GM12865 (cell line): ENCODE measurements around the gene GALNT9.

ENCODE experiments used
- DNase-seq: peaks from one replicate; pipeline ENCODE4 v3.0.0; 2010; ENCODE audit warnings: low read depth
- H3K4me3 ChIP-seq: 2 replicates; pipeline ENCODE4 v1.5.1; 2011; ENCODE audit warnings: mild to moderate bottlenecking, low read depth, low read length, control low read depth
- CTCF ChIP-seq: IDR thresholded peaks from 2 replicates; pipeline ENCODE4 v1.5.1; 2011; ENCODE audit warnings: low read length, control low read depth, low read depth, inconsistent platforms; ENCODE audit not compliant: insufficient read depth; ENCODE audit errors: missing control alignments

The GALNT9 gene

GRCh38 chr12:132367852-132368251, 38.5 kb upstream of the GALNT9 start:
- TF ChIP-seq CTCF, result no peak
- H3K4me3 ChIP-seq, result no peak overlapping the region
- no peak for DNase-seq

- no peak for TF ChIP-seq CTCF
- DNase-seq, result no peak
Observed at GRCh38 chr12:132367071-132367851, 37.9 kb upstream of the GALNT9 start.

GRCh38 chr12:132366341-132366861, 37.0 kb upstream of the GALNT9 start:
- no peak for TF ChIP-seq CTCF
- no peak for DNase-seq
- no peak overlapping the region for H3K4me3 ChIP-seq

More at GRCh38 chr12:132367071-132367851, 37.9 kb upstream of the GALNT9 start:
- no peak overlapping the region for H3K4me3 ChIP-seq

- no peak for TF ChIP-seq CTCF
- H3K4me3 ChIP-seq, result no peak overlapping the region
- DNase-seq, result no peak
Observed at GRCh38 chr12:132365226-132365625, 35.8 kb upstream of the GALNT9 start.

- DNase-seq, result no peak
- TF ChIP-seq CTCF, result no peak
- no peak overlapping the region for H3K4me3 ChIP-seq
Observed at GRCh38 chr12:132364348-132364902, 35.0 kb upstream of the GALNT9 start.

GRCh38 chr12:132363661-132364347, 34.4 kb upstream of the GALNT9 start:
- no peak for TF ChIP-seq CTCF
- DNase-seq, result no peak
- H3K4me3 ChIP-seq, result no peak overlapping the region
